IPS-15b (cell line): Measurements from ENCODE around the gene CP.

Experiments
- H3K27me3 ChIP-seq: one replicate; pipeline ENCODE4 v1.6.1; 2013; ENCODE audit warnings: low read length; ENCODE audit not compliant: control insufficient read depth, insufficient read depth
- H3K36me3 ChIP-seq: one replicate; pipeline ENCODE4 v1.6.1; 2013; ENCODE audit warnings: low read length; ENCODE audit not compliant: control insufficient read depth, insufficient read depth
- H3K4me1 ChIP-seq: one replicate; pipeline ENCODE4 v1.6.1; 2013; ENCODE audit warnings: mild to moderate bottlenecking, low read length; ENCODE audit not compliant: control insufficient read depth, insufficient read depth
- H3K4me3 ChIP-seq: one replicate; pipeline ENCODE4 v1.5.1; 2013; ENCODE audit warnings: low read depth, low read length
- H3K9ac ChIP-seq: one replicate; pipeline ENCODE4 v1.6.1; 2013; ENCODE audit warnings: low read depth, mild to moderate bottlenecking, low read length
- H3K9me3 ChIP-seq: one replicate; pipeline ENCODE4 v1.6.1; 2013; ENCODE audit warnings: mild to moderate bottlenecking, low read length; ENCODE audit not compliant: control insufficient read depth, insufficient read depth

Gene CP

DNA sequence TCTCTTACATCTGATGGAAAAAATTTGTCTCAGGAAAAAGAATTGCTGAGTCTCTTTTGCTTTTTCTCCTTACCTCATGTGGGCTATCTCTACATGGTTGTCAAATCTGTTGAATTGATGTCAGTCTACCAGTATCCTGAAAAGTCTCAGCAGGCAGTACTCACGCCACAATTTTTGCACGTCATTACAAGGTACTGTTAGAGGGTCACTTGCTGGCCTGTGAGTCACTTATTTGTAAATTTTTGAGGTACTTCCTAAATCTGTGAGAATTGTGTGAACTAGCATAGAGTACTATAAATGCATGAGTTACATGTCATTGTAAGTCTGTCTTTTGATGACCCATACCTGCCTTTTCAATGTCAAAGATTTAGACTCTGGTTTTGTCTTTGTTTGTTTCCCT is 76.3 kb downstream of the CP start:
- H3K4me3 ChIP-seq = no peak overlapping the region
- H3K9ac ChIP-seq = no peak overlapping the region
- peaks cover 7% of the 10 kb centered on the region for H3K36me3 ChIP-seq
- no peaks in the 10 kb centered on the region for H3K4me1 ChIP-seq
- H3K27me3 ChIP-seq = no peaks in the 10 kb centered on the region
- no peaks in the 10 kb centered on the region for H3K9me3 ChIP-seq

- H3K9ac ChIP-seq = no peak overlapping the region
- H3K4me1 ChIP-seq = no peaks in the 10 kb centered on the region
- no peaks in the 10 kb centered on the region for H3K27me3 ChIP-seq
- H3K36me3 ChIP-seq = peaks cover 7% of the 10 kb centered on the region
- H3K4me3 ChIP-seq = no peak overlapping the region
- H3K9me3 ChIP-seq = no peaks in the 10 kb centered on the region
Measured at GRCh38 chr3:149142682-149143081, 78.9 kb downstream of the CP start.

GRCh38 chr3:149134575-149134974 is 87.1 kb downstream of the CP start:
- Histone ChIP-seq H3K9me3 (no peaks in the 10 kb centered on the region), H3K4me1 (peaks cover 18% of the 10 kb centered on the region), H3K4me3 (no peak overlapping the region), H3K36me3 (no peaks in the 10 kb centered on the region), H3K27me3 (no peaks in the 10 kb centered on the region), H3K9ac (no peak overlapping the region)

GRCh38 chr3:149131589-149131988 is 90.0 kb downstream of the CP start:
- Histone ChIP-seq H3K9me3 (no peaks in the 10 kb centered on the region), H3K9ac (peak overlapping the region; percentile 14), H3K4me3 (no peak overlapping the region), H3K36me3 (no peaks in the 10 kb centered on the region), H3K4me1 (peaks cover 22% of the 10 kb centered on the region), H3K27me3 (no peaks in the 10 kb centered on the region)

- Histone ChIP-seq H3K9ac (peak within 1 kb of the TSS; percentile 80), H3K27me3 (no peaks in the 10 kb centered on the region), H3K9me3 (no peaks in the 10 kb centered on the region), H3K4me3 (peak within 1 kb of the TSS; percentile 88), H3K36me3 (no peaks in the 10 kb centered on the region), H3K4me1 (peaks cover 19% of the 10 kb centered on the region)
Measured at GRCh38 chr3:149129326-149130205, 92.1 kb downstream of the CP start, which contains the start of gene HPS3. TSS of gene HPS3 (plus strand) at chr3:149129638. CDS start at chr3:149129724, 86 bp downstream.

DNA sequence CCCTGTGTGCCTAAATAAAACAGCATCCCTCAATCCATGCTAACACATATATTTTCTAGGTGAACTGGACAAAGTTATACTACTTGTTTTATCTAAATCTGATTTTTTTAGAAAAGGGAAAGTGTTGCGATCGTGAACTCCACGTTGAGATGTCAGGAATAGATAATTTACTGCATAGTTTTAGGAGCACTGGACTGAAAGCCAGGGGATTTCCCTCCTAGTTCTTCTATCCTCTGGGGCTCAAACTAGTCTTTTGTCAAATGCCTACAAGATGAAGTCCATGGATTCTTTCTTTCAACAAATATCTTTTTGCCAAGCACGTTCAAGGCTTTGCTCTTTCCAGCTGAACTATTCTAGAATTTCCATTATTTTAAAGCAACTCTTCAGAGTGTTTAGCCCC is 92.8 kb downstream of the CP start:
- Histone ChIP-seq H3K9me3 (no peaks in the 10 kb centered on the region), H3K4me3 (peak overlapping the region; percentile 88), H3K36me3 (no peaks in the 10 kb centered on the region), H3K9ac (no peak overlapping the region), H3K4me1 (peaks cover 15% of the 10 kb centered on the region), H3K27me3 (no peaks in the 10 kb centered on the region)

- Histone ChIP-seq H3K36me3 (no peaks in the 10 kb centered on the region), H3K4me3 (no peak overlapping the region), H3K4me1 (no peaks in the 10 kb centered on the region)
Measured at GRCh38 chr3:149122721-149123578, 98.7 kb downstream of the CP start.

More at GRCh38 chr3:149122721-149123578, 98.7 kb downstream of the CP start:
- Histone ChIP-seq H3K27me3 (no peaks in the 10 kb centered on the region), H3K9ac (no peak overlapping the region), H3K9me3 (no peaks in the 10 kb centered on the region)
